GM19438 (cell line): ENCODE measurements around the gene ADGRL1.
"Not testable (repeated sequence)": the region's sequence is repeated elsewhere in the genome, so short reads cannot be mapped to it uniquely, and the experiment has no call there.

Experiments
- ATAC-seq: cut with Tn5 transposase; IDR thresholded peaks from one replicate; pipeline ENCODE4 v1.9.1; 2021; ENCODE audit warnings: low read depth; ENCODE audit not compliant: unreplicated experiment

The ADGRL1 gene

DNA sequence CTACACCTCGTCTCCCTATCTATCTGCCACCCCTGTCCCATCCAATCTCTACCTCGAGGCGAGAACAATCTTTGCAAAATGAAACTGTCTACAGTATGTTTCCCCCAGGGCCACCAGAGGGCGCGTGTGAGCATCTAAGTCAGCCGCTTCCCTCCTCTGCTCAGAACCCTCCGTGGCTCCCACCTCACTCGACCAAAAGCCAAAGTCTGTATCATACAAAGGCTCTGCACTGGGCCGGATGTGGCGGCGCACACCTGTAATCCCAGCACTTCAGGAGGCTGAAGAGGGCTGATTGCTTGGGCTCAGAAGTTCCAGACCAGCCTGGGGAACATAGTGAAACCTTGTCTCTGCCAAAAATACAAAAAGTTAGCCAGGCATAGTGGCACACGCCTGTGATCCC is 9.9 kb downstream of the ADGRL1 start:
- not testable (repeated sequence) for ATAC-seq

DNA sequence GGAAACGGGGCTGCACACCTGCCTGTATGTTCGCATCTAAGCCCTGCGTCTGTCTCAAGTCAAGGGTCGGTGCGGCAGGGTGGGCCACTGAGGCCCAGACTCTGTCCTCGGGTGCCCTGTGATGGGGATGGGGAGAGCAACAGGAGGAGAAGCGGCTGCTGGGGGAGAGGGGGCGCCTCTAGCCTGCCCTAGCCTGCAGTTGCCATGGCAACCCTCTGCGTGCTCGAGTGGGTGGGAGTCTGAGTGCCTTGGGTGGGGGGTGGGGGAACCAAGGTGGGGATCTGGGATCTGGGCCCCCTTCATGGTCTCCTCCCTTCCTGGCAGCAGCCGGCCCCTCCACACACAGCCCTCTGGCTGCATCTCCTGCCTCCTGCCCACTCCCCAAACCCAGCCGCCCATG is 10.8 kb downstream of the ADGRL1 start:
- ATAC-seq: not testable (repeated sequence)

DNA sequence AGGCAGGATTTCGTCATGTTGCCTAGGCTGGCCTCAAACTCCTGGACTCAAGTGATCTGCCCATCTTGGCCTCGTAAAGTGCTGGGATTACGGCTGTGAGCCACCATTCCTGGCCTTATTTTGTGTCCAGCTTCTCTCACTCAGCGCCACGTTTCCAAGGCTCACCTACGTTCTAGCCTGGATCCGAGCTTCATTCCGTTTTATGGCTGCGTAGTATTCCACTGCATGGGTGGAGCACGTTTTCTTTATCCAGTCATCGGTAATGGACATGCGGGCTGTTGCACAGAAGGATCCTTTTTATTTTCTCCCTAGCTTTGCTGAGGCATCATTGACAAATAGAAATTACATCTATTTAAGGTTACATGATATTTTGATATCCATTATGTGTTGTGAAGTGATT is 16.6 kb downstream of the ADGRL1 start:
- ATAC-seq: no peak

DNA sequence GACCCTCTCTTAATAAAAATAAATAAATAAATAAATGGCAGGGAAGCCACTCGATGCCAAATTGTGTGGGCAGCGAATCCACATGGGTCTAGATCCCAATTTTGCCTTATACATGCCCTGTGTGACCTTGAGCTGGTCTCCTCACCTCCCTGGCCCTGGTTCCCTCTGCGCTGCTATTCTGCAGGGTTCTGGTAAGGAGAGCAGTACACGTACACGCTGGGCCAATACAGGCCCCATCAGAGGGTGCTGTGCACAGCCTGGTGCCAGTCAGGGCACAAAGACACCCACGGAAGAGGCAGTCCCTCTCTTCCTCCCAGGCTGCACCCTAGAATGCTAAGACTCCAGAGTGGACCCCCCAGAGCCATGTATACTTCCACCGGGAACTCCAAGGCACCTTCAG is 17.9 kb downstream of the ADGRL1 start:
- not testable (repeated sequence) for ATAC-seq

DNA sequence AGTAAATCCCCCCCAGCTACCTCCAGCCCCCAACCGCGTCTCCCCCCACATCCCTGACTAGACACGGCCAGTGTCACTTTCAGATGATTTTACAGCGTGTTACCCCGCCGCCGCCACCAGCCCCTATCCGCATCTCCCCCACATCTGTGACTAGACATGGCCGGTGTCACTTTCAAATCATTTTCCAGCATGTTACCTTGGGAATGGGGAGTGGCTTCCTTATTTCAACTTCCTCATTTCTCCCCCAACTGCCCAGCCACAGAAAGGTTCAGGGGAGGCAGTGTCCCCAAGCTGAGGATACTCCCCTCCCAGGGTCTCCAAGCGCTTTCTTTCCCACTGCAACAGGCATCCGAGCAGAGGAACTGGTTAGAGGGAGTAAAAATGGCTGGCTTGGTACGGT is 18.4 kb downstream of the ADGRL1 start:
- no peak for ATAC-seq

DNA sequence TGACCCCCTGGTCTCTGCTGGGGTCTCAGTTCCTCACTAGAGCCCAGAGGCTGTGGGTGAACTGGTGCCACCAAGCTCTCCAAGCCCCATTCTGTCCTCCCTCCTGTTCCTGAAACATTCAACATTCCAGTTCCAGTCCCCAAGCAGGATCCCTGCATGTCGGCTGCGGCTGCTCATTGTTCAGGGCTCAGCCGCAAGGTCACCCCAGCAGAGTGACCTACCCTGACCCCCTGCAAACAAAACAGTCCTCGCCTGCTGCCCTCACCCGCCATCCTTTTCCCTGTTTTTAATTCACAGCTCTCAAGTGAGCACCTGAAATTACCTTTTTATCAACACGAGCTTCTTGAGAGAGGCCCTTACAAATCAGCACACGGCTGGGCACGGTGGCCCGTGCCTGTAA is 19.3 kb downstream of the ADGRL1 start:
- not testable (repeated sequence) for ATAC-seq

DNA sequence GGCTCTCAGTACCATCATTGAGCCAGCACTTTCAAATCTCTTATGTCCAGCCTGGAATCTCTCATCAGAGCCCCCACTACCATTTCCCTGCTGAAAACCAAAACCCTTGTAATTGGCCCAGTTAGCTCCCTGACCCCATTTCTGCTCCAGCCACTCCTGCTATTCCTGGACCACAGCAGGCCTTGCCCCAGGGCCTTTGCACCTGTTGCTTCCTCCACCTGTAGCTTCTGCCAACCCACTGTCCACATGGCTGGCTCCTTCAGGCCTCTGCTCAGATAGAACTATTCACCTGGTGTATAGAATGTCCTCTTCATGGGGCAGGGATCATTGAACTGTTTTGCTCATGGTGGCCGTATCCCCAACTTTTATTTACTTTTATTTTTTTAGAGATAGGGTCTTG is 20.3 kb downstream of the ADGRL1 start:
- ATAC-seq: not testable (repeated sequence)

DNA sequence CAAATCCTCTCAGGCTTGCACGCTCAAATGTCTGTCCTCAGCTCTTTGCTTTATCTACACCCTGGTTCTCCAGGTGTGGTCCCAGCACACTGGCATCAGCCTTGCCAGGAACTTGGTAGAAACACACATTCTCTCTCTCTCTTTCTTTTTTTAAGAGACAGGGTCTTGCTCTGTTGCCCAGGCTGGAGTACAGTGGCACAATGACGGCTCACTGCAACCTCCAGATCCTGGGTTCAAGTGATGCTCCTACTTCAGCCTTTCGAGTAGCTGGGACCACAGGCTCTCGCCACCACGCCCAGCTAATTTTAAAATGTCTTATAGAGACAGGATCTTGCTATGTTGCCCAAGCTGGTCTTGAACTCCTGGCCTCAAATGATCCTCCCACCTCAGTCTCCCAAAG is 20.8 kb downstream of the ADGRL1 start:
- ATAC-seq: no peak

DNA sequence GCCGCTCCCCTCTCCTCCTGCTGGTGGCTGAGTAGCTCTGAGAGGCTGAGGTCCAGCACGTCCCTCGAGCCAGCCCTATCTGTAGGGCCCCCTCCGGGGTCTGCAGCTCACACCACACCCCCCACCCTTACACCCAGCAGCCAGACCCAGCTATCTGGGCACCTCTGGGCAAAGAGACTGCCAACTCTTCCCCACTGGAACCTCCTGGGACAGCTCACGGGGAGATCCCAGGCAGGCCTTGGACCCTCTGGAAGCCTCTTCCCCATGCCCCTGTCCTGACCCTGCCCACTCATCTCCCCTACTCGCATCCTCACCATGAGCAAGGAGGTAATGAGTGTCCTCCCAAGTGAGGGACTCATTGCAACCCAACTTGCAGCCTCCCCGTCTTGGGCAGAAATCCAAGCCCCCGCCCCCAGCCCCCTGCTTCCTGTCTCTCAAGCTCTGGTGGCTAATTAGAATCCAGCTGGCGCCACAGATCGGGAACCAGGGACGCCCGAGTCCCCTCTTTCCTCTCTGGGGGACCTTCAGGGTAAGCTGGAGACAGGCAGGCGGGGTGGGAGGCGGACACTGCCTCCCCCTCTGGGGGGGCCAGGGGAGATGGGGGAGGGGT is 22.1 kb downstream of the ADGRL1 start:
- ATAC-seq: no peak

DNA sequence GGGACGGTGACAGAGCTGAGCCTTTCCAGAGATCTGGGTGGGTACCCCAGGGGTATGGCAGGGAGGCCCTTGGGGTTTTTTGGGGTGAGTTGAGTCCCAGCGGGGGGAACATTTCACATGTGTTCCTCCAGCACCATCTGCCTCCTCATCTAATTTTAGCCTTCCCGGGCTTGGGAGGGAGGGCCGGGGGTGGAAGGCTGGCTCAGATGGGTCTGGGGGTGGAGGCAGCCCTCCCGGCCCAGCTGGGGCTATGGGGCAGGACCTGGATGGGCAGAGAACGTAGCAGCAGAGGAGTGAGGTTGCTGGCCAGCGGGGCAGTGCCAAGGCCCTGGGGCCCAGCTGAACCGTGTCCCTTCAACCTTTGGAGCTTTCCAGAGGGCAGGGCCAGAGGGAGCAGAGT is 23.5 kb downstream of the ADGRL1 start:
- no peak for ATAC-seq

DNA sequence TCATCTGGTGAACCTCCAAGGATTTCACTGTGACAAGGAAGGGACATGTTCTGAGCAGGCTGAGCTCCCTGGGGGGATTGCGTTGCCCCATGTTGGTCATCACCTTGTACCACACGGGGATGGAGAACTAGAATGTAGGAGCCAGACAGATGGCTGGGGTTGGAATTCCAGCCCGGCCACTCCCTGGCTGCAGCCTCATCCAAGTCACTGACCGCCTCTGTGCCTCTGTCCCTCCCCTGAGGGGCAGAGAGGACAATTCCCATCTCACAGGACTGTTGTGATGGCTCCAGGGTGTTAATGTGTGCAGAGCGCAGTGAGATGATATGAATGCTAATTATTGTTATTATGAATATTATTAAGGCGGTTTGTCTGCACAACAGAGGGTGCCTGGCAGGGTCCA is 24.1 kb downstream of the ADGRL1 start:
- ATAC-seq: no peak

DNA sequence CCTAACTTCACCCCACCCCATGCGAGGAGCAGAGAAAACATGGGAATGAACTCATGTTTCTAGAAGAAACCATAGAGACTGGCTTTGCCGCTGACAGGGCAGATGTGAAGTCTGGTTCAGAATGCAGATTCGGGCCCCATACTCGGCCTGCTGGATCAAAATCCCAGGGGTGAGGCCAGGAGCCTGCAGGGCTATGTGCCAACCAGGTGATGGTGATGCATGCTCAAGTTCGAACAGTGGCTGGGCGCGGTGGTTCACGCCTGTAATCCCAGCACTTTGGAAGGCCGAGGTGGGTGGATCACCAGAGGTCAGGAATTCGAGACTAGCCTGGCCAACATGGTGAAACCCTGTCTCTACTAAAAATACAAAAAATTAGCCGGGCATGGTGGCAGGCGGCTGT is 24.8 kb downstream of the ADGRL1 start:
- ATAC-seq: not testable (repeated sequence)

DNA sequence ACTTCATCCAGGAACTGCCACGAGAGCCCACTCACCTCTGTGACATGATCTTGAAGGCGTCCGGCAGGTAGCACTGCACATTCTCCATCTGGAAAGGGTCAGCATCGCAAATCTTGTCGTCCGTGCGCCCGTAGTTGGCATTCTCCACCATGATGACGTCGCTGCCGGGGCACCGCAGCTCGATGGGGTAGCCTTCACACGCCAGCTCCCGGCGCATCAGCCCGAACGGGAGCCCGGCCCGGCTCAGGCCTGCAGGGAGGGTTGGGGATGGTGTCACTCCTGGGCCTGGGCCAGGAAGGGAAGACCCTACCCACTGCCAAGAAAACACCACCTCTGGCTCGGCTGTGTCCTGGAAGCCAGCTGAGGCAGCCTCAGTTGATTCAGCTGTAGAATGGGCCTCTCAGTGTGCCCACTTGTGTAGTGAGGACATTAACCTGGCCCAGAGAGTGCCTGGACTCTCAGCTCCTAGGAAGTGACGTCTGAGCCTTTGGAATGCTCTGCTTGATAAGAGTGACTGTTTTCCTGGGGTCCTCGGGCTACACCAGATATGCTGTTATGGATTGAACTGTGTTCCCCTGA is 28.4 kb downstream of the ADGRL1 start:
- ATAC-seq: no peak

DNA sequence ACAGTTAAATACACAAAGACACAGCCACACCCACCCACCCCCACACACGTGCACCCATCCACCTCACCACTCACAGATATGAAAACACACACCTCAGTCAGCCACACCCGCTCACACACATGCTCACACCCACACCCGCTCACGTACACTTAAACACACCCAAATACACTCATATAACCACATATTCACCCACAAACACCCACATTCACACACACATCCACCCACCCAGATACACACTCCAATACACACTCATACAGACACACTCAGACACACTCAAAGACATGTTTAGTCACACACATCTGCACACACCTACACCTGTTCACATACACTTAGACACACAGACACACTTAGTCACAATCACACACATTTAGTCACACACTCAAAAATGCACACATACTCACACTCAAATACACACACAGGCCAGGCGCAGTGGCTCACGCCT is 30.6 kb downstream of the ADGRL1 start:
- ATAC-seq: no peak

DNA sequence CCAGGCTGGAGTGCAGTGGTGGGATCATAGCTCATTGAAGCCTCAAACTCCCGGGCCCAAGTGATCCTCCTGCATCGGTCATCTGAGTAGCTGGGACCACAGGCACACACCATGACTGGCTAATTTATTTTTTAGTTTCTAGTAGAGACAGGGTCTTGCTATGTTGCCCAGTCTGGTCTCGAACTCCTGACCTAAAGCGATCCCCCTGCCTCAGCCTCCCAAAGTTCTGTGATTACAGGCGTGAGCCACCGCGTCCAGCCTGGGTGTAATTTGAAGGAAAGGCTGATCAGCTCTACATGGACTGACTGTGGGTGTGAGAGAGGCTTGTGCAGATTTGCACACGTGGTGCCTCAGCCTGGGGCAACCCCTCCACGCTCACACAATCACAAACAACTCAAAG is 31.1 kb downstream of the ADGRL1 start:
- ATAC-seq: no peak

DNA sequence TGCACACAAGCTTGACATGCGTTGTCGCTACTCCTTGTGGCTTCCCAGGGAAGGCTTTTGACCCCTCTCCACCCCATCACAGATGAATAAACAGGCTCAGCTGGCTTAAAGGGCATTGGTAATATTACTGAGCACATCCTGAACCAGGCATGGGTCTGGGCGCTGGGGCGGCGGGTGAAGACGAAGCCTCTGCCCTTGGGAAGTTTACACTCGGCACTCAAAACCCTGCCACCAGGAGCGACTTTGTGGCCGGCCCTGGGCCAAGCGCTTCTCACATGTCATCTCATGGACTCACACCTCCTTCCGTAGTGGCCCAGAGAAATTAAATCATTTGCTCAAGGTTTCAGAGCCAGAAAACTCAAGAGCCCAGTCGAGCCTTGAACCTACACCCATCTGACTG is 37.0 kb downstream of the ADGRL1 start:
- ATAC-seq: no peak

DNA sequence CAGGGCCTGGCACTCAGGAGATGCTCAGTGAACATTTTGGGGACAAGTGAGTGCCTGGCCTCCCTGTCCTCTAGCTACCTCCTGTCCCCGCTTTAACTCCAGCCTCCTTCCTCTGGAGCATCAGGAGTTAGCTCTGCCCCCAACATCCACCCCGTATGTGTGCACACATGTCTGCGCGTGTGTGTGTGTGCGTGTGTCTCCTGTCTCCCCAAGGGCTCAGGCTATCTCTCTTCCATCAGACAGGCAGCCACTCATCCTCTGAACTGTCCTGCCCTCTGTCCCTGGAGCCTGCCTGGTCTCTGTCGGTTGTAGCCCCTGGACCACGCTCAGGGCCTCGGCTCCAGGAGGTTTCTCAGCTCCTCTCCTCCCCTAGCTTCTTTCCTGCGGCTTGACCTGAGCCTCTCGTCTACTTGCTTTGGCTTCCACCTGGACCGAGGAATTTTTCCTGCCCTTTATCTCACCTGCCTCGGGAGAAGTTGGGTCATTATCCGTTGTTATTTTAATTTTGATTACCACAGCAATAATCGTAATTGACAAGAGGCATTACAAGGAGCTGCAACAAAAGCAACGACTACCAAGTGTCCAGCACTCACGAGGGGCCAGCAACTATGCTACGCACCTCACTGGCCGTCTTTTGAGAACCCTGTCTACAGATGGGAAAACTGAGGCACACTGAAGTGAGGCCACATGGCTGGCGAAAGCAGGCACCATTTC is 37.6 kb downstream of the ADGRL1 start:
- no peak for ATAC-seq

DNA sequence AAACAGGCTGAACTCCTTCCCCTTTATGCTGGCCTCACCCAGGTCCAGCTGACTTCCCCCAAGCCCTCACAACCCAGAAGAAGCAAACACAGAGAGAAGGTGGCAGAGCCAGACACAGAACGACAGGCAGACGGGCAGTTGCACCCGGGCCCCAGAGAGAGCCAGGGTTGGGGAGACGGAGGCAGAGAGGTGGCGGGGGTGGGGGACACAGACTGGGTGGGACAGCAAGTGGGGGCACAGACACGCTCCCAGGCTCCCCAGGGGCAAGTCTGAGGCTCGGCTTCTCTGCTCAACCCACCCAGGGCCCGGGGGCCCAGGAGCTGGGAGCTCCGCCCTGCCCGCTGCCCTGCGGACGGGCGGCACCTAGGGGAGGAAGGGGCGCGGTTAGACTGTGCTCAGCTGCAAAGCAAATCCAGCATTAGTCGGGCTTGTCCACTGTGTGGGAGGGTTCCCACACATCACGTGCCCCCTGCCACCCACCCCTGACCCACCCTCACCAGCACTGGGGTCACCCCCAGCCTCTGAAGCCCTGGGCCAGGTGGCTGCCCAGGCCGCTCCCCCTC is 38.3 kb downstream of the ADGRL1 start:
- no peak for ATAC-seq

DNA sequence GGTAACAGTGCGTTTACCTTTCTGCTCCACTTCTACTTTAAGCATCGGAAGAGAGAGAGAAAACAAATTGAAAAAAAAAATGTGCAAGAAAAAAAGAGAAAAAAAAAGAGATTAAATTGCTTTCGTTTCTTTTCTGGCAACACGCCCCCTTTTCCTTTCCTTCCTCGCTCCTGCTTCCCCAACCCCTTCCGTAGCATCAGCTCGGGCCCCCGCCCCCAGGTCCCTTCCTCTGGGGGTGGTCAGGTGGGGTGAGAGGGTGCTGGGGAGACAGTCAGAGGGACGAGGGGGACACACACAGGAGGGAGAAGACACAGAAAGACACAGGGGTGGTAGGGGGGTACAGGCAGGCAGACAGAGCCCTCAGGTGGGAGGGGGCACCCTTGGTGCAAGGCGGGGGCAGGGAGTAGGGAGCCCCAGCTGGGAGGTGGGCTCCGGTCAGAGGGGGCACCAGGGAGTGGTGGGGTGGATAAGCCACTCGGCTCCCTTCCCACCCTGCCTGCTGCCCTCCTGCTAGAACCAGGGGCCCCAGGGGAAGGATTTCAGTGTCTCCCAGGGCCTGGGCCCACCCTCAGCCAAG is 38.9 kb downstream of the ADGRL1 start:
- ATAC-seq: no peak

DNA sequence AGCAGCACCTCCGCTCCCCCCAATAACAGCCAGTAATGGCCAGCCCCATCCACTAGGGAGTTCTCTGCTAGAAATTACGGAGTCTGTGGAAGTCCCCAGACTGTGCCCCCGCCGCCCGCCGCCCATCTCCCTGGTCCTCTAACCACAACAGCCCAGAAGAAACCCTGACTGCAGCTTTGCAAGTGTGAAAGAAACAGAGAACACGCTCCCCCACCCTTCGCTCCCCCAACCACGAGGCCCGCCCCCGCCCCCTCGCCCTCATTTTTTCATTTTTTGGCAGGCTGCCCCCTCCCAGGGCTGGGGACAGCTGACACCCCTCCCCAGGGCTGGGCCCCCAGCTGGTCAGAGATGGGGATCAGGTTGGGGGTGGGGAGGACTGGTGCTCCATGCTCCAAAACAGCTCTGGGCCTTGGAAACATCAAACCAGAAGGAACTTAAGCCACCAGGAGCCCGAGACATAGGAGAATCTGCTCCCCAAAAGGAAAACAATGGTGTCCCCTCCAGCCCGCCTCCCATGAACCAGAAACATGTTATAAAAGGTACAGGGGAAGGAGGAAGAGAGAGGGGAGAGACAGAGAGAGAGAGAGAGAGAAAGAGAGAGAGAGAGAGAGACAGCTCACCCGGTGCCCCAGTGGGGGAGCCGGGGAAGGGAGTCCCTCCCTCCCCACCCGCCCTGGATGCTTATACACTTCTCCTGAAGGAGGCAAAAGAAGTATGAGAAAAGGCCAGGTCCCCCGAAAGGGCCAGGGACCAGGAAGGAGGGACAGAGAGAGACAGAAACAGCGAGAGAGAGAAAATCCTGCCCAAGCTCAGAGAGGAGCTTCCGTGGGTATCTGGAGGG is 39.8 kb downstream of the ADGRL1 start:
- ATAC-seq: no peak
